Measurements from ENCODE around the gene KIAA1755.
"Not testable (repeated sequence)": the region's sequence is repeated elsewhere in the genome, so short reads cannot be mapped to it uniquely, and the experiment has no call there.

Gene KIAA1755

GRCh38 chr20:38286586-38287531 is 26.3 kb upstream of the KIAA1755 start:
- DNase-seq, result no peak

- no peak for DNase-seq
These were observed 24.4 kb upstream of the KIAA1755 start for GRCh38 chr20:38284893-38285444.

- DNase-seq, result not testable (repeated sequence)
These were observed 23.6 kb upstream of the KIAA1755 start for GRCh38 chr20:38284066-38284650.

GRCh38 chr20:38283236-38283635 is 22.7 kb upstream of the KIAA1755 start:
- DNase-seq, result no peak

GRCh38 chr20:38281176-38281915 is 20.8 kb upstream of the KIAA1755 start:
- DNase-seq, result not testable (repeated sequence)

- DNase-seq, result no peak
These were observed 18.2 kb upstream of the KIAA1755 start for GRCh38 chr20:38278763-38279162.

- no peak for DNase-seq
These were observed 17.6 kb upstream of the KIAA1755 start for GRCh38 chr20:38278131-38278530.

- no peak for DNase-seq
These were observed 17.2 kb upstream of the KIAA1755 start for GRCh38 chr20:38277691-38278090.

GRCh38 chr20:38277285-38277684 is 16.8 kb upstream of the KIAA1755 start:
- DNase-seq, result no peak

GRCh38 chr20:38275815-38276550 is 15.4 kb upstream of the KIAA1755 start:
- no peak for DNase-seq

- no peak for DNase-seq
These were observed 12.4 kb upstream of the KIAA1755 start for GRCh38 chr20:38272961-38273360.

- DNase-seq, result no peak
These were observed 11.9 kb upstream of the KIAA1755 start for GRCh38 chr20:38272398-38272797.

- no peak for DNase-seq
These were observed 11.1 kb upstream of the KIAA1755 start for GRCh38 chr20:38271608-38272120.

GRCh38 chr20:38270869-38271605 is 10.5 kb upstream of the KIAA1755 start:
- DNase-seq, result no peak

- DNase-seq, result no peak
These were observed 9.2 kb upstream of the KIAA1755 start for GRCh38 chr20:38269715-38270114.

- DNase-seq, result no peak
These were observed 8.5 kb upstream of the KIAA1755 start for GRCh38 chr20:38269040-38269439.

GRCh38 chr20:38267901-38268514 is 7.5 kb upstream of the KIAA1755 start:
- no peak for DNase-seq

- no peak for DNase-seq
These were observed 6.8 kb upstream of the KIAA1755 start for GRCh38 chr20:38267296-38267695.

- DNase-seq, result no peak
These were observed 5.9 kb upstream of the KIAA1755 start for GRCh38 chr20:38266426-38266825.

- DNase-seq, result no peak
These were observed 2.4 kb upstream of the KIAA1755 start for GRCh38 chr20:38262931-38263330.

GRCh38 chr20:38261054-38261390 is 487 bp upstream of the KIAA1755 start:
- no peak for DNase-seq

Measured in CD4-positive, alpha-beta T cell treated with Interleukin-17A for 1 hour (primary cell).